SU-DHL-6 (cell line): Measurements from ENCODE around the gene MICOS13.

Source experiments
- CTCF ChIP-seq: fragments of 200-600 bp; sonication (generic); IDR thresholded peaks from one replicate; pipeline ENCODE4 v1.5.1; 2017; ENCODE audit warnings: antibody characterized with exemption, mild to moderate bottlenecking, low read length, moderate library complexity; ENCODE audit not compliant: insufficient read depth, poor library complexity, severe bottlenecking
- EZH2phosphoT487 ChIP-seq: fragments of 200-600 bp; sonication (generic), shearing (Covaris generic); conservative IDR thresholded peaks from 2 replicates; pipeline ENCODE4 v1.6.1; 2018; ENCODE audit warnings: mild to moderate bottlenecking, antibody characterized with exemption, low read length, moderate library complexity, mixed read lengths

GRCh38 chr19:5683177-5683886 is 3.0 kb upstream of the MICOS13 start:
- TF ChIP-seq CTCF (no peak), EZH2phosphoT487 (no peak)
